GM19239 (cell line): ENCODE measurements around the gene DSG2.
"Not testable (repeated sequence)": the region's sequence is repeated elsewhere in the genome, so short reads cannot be mapped to it uniquely, and the experiment has no call there.

Experiments
- DNase-seq: peaks from one replicate; pipeline ENCODE4 v3.0.0; 2011; ENCODE audit warnings: low spot score; ENCODE audit not compliant: insufficient read length
- FAIRE-seq: peaks from 2 replicates; lab custom pipeline; 2011; peaks lifted over from hg19 to GRCh38; lab: Jason Lieb, UNC

The DSG2 gene

DNA sequence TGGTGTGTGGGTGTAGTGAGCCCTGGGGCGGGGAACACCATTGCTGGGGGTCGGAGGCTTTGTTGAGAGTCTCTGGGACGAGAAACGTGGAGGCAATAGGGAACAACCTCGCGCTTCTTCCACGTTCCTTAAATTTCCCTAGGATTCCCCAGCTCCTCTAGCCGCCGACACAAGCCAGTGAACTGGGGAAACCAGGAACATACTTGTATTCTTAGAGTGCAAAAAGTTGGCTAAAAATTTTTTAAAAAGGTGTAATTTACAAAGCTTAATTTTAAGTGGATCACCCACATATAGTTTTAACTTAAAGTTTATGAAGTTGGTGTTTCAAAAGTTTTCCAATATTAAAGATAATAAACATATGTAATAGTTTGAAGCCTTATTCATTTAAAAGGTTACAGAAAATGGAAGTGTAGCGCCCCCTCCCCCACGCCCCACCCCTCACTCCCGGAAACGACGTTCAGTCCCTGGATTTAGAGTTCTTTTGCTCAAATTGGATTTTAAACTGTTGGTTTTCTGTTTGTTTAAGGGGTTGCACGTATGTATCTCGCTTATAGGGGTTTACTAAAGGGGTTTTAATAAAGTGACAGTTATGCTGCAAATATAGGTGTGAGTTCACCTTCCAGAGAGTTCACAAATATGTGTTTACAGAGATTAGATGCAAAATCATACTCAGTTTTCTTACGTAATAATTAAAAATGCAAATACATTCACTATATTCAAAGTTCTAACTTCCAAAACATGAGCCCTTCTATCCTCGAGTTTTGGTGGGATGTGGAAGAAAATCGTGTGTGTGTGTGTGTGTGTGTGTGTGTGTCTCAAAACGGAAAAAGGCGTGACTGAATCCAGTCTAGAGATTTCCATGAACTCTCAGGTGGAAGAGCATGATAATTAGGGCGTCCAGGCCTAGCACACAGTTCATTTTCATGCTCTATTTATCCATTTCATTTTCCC is 872 bp downstream of the DSG2 start:
- no peak for FAIRE-seq
- no peak for DNase-seq

DNA sequence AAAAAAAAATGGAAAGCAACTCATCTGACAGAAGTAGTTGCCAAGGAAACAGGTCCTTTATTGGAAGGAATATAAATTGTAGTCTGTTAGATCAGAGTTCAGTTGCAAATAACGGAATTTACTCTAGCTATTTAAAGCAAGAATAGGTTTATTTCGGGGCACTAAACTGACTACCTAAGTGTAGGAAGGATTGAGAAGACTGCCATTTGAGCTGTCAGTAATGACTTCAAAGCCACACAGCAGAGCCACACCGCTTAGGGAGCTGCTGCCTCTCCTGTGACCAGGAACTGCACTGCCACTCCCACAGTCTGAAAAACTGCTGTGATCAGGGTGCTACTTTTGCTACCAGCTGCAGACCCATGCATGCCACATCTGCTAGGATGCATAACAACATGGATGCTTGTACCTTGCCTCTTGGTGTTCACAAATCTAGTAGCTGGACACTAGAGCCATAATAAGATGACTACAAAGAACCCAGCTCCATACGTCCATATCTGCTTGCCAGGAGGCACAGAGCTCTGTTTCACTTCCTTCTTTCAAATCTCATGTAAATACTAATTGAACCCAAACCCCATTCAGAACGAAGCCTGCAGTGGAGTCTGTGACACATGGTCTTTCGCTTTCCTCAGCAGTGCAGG is 2.2 kb downstream of the DSG2 start:
- FAIRE-seq (peak; percentile 91), DNase-seq (peak; percentile 42)

DNA sequence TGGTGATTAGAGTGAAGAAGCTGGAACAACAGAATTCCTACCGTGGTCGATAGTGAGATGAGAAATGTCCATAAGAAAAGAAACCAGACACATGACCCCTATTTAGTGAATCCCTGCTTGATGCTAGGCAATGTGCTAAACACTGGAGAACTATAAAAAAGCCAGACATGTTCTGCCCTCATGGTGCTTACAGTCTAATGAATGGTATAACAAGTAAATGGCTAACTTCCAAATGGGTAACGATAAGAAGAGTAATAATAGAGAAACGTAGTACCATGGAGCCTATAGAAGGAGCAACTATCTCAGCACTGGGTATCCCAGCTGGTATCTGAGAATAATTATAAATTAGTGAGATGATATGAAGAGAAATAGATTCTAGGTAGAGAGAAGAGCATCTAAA is 5.0 kb downstream of the DSG2 start:
- FAIRE-seq (no peak), DNase-seq (no peak)

DNA sequence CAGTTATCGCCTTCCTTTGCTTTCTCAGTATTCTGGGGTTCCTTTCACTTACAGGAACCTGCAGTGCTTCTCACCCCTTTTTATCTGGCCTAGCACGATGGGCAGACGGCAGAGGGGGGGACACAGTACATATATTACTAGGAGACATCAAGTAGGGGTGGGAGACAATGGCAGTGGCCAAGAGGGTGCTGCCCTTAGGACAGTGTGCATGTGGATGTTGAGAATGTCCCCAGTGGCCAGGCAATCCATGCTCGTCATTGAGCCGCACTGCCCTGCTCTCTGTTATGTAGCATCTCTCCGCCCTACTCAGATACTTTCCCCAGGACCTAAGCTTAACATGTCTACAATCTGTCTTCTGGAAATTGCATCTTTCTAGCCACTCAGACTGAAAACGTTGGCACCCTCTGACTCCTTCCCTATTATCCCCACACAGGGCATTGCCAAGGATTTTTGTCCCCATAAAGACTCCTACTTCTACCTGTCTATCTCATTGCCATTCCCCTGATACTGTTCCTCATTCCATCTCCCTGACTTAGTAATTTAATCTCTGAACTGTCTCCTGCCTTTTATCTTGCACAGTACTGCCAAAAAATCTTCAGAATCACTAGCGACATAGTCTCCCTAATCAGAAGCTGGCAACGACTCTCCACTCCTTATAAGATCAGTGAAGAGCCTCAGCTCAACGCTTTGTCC is 6.6 kb downstream of the DSG2 start:
- FAIRE-seq: no peak

DNA sequence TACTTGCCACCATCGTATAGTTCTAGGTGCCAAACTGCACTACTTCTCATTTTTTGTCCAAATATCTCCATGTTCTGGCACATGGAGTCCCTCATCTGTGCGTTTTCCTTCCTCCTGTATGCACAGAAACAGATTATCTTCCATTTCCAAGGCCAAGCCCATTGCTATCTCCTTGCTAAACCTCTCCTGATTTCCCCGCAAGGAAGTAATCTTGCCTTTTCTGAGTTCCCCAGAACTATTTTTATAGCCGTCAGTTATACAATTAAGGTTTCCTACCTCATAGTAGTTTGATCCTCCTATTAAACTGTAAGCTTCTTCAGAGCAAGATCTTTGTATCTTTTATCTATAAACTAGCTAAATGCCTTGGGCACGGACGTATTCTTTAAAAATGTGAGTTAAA is 7.2 kb downstream of the DSG2 start:
- FAIRE-seq (no peak), DNase-seq (no peak)

More for the DNA sequence above, 6.6 kb downstream of the DSG2 start:
- no peak for DNase-seq

DNA sequence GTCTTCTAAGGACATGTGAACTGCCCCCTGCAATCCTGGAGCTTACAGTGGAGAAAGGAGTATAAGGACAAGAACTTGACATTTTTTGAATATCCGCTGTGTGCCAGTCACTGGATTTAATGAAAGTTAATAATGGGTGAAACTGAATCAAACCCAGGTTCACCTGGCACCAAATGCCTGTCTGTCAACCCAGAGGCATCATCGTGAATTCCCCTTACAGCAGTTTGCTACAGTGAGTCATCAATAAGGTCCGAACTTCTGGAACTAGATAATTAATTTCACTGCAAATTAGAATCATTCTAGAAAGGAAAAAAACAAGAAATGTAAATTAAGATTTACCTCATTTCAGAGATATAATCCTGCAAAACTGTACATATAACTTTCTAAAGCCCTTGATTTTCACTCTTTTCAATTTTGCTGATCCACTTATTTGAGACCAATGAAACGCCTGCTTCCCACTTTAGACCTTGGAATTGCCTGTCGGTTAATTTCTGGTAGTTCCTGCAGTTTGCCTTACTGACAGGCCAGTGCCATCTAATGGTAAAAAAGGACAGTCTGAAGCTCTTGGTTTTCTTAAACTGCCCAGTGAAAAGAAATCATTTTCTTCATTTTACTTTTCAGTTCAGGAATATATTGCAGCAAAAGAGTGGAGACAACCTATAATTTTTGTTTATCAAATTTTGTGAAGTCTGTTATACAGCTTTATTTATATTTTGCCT is 8.2 kb downstream of the DSG2 start:
- no peak for FAIRE-seq
- DNase-seq: no peak

DNA sequence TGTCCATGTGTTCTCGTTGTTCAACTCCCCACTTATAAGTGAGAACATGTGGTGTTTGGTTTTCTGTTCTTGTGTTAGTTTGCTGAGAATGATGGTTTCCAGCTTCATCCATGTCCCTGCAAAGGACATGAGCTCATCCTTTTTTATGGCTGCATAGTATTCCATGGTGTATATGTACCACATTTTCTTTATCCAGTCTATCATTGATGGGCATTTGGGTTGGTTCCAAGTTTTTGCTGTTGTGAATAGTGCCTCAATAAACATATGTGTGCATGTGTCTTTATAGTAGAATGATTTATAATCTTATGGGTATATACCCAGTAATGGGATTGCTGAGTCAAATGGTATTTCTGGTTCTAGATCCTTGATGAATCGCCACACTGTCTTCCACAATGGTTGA is 9.1 kb downstream of the DSG2 start:
- not testable (repeated sequence) for FAIRE-seq, DNase-seq

DNA sequence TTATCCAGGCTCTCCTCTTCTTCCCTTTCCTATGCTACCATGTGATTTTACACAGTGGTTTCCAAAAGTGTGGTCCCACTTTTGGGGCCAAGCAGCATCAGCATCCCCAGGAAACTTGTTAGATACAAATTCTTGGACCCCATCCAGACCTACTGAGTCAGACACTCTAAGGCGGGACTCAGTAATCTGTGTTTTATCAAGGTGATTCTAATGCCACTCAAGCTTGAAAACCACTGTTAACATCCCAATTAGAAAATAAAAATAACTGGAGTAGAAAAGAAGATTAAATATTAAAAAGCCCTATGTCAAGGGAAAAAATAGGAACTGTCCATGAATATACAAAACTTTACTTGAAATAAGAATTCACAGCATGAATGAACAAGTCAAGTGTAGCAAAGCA is 10.8 kb downstream of the DSG2 start:
- FAIRE-seq (no peak), DNase-seq (no peak)

DNA sequence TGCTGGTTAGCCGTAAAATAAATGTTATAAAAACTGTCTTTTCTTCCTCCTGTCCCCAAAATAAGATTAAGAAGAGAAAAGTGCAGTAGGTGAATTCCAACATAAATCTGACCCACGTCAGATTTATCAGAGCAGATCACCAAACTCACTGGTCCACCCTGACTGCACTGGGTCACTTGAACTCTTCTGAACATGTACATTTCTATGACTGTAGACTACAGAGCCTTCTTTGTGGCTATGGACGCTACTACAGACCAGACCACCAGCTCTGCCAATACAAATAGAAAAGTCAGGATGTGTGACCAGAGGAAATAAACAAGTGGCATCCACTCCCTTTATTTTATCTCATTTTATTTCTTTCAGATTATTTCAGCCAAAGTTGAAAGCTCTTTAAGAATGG is 11.6 kb downstream of the DSG2 start:
- DNase-seq: no peak
- FAIRE-seq: no peak

DNA sequence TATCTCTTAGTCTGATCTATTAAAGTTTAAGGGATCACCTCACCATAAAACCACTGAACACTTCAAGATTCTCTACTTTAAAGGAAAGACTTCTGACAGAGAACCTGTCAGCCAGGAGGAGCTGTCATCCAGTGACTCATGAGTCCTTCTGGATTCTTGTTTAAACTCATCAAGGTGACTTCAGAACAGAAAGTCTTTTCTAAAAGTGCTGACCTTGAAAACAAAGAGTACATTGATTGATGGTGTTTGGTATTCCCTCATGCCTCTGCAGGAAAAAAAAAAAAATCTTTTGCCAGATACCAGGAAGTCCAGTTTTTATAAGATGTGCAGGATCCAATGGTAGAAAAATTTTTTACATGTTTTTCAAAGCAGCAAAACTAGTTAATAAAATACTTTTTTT is 12.3 kb downstream of the DSG2 start:
- FAIRE-seq (no peak), DNase-seq (no peak)

DNA sequence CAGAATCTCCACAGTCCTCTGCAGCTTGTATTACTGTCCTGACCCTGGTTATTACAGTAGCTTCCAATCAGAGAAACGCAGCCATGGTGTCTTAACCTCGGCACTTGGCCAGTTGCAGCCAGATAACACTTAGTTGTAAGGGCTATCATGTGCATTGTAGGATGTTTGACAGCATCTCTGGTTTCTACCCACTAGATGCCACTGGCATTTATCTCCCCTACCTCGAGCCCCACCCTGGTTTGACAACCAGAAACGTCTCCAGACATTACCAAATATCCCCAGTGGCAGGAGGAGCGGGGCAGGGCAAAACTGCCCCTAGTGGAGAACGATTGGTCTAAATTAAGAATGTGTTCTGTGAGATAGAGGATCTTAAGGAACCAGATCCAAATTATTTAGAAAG is 13.1 kb downstream of the DSG2 start:
- no peak for DNase-seq
- no peak for FAIRE-seq

DNA sequence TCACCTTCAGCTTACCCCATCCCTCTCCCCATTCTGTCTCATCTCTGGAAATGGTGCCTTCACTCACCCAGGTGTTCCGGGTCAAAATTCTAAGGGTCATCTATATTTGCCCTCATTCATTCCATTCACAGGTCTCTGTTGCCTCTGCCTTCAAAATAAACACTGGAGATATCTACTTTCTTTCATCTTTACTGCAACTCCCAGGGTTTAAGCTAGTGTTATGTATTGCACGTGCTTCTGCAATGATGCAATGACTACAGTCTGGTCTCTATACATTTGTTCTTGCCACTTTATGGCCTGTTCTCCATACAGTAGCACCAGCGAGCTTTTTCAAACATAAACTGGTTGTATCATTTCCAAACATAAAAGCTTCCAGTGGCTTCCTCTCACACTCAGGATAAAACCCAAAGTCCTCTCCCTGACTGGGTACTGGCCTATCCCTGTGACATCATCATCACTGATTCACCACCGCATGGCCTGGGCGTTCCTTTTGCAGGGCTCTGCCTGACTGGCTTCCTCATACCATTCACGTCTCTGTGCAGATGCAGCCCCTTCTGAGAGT is 14.3 kb downstream of the DSG2 start:
- FAIRE-seq: no peak

DNA sequence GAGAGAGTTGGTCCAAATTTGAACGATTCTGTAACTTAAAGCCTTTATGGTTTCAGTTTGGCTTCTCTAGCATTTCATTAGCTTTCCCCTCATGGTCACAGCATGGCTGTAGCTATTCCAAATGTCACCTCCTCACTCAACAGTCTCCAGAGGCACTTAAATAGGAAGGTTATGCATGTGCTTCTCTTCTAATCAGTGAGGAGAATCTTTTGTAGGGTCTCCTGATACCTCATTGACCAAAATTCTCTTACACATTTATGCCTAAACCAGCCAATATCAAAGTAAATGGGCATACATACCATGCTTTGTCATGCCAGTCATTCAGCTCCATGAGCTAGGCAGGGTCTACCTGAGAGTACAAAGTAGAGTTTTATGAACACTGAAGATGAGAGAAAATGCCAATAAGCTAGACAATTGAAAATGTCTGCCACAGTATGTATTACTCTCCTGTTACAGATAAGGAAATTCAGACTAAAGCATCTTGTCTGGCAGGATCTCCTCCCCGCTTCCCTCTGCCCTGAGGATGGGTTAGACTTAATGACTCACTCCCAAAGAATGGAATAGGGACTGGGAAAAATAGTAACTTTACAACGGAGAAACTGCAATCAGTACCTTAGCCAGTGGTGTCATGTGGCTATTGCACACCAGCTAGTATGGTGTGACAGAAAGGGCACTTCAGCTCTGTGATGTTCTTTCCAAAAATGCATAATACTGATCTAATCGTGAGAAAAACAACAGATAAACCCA is 15.4 kb downstream of the DSG2 start:
- no peak for DNase-seq
- FAIRE-seq: no peak

More for the DNA sequence above, 14.3 kb downstream of the DSG2 start:
- no peak for DNase-seq

DNA sequence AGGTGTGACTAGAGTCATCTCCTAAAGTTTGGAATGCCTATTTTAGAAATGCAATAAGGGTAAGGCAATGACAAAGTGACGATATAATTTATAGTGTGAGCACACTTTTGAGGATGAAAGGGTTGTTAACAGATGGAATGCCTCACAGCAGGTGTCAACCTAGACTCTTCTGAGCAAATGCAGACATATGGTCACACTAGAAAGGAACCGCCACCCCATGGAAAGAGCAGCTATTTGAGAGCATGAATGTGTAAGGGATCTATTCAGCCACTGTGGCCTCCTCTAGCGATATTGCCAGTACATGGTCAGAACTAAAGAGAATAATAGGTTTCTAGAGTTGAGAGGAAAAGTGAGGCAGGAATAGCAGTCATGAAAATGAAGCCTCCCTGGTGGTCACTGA is 18.5 kb downstream of the DSG2 start:
- FAIRE-seq (no peak), DNase-seq (no peak)

DNA sequence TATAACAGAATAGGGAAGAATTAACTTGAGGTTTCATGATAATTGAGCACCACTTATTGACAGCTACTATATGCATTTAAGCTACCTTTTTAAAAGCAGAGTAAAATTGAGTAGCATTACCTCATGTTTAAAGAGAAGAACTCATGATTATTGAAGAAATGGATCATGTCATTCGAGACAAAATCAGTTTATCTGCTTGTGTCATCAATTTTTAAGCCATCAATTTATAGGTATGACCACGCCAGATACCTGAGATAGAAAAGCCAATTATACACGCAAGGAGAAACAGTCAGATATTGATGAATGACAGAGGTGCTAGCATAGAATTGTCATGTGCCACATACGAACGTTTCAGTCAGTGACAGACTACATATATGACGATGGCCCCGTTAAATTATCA is 28.4 kb downstream of the DSG2 start:
- DNase-seq: no peak
- no peak for FAIRE-seq

DNA sequence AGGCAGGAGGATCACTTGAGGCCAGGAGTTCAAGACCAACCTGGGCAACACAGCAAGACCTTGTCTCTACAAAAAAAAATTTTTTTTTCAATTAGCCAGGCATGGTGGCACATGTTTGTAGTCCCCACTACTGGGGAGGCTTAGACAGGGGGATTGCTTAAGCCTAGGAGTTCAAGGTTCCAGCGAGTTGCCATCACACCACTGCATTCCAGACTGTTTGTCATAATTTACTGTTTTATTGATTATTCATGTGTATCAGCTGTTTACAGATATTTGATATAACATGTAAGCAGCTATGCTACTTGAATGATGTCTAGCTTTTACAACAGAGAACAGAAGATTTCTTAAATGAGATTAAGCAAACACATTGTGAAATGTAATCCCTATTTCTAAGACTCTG is 35.3 kb downstream of the DSG2 start:
- no peak for DNase-seq
- FAIRE-seq: no peak

DNA sequence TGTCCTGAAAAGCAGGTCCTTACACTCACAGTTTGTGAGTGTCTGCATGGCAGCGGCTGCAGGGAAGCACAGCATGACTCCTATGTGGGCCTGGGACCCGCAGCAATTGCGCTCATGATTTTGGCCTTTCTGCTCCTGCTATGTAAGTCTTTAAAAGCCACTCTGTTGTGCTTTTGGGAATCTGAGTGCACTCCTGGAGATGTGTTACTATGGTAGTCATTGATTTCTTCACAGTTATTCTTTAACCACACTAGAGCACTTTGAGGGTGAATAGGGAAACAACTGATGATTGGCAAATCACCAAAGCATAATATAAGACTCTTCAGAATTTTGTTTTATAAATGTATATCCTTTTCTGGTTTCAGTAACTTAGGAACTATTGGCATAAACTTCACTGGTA is 40.9 kb downstream of the DSG2 start:
- no peak for DNase-seq
- no peak for FAIRE-seq

DNA sequence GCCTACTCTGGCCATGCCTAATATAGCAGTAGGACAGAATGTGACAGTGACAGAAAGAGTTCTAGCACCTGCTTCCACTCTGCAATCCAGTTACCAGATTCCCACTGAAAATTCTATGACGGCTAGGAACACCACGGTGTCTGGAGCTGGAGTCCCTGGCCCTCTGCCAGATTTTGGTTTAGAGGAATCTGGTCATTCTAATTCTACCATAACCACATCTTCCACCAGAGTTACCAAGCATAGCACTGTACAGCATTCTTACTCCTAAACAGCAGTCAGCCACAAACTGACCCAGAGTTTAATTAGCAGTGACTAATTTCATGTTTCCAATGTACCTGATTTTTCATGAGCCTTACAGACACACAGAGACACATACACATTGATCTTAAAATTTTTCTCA is 48.5 kb downstream of the DSG2 start:
- no peak for FAIRE-seq
- no peak for DNase-seq

DNA sequence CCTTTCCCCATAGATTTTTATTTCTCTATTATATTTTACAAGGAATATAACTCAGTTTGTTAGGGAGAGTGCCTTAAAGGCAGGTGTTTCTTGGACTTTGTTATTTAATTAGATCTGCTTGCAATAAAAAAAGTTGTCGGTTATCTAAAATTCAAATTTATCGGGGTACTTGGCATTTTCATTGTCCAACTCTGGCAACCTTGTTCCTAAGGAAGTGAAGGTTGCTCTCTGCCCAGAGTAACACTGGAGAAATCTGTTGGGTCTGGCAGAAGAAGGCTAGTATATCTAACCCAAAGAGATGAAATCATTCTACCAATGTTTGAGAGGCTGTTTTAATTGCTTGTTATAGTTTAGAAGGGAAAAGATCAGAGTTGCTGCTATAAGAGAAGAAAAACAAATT is 50.9 kb downstream of the DSG2 start:
- FAIRE-seq (no peak), DNase-seq (no peak)
